Measurements from ENCODE around the gene MLX. TPM values are rescaled to one million over a fixed set of nuclear protein-coding genes. Genes with fewer than 3 reads are reported as not detected.

MLX gene
- total RNA-seq, 1 experiment from 2014 or later: 42.4 TPM

- no peaks in the 10 kb centered on the region for H3K36me3 ChIP-seq (ENCODE audit: insufficient read depth, low read length)
- H4K20me1 ChIP-seq (ENCODE audit: insufficient read depth, low read depth, low read length): peaks cover 2% of the 10 kb centered on the region; the same call in 1 of the 2 replicates
- peak overlapping the region; percentile 86; the same call in 1 of the 2 replicates for H2AFZ ChIP-seq (ENCODE audit: low read length)
- no peak overlapping the region for H3K27ac ChIP-seq (ENCODE audit: low read length)
- peak overlapping the region; percentile 72 for H3K9ac ChIP-seq (ENCODE audit: low read length)
- no peaks in the 10 kb centered on the region for H3K27me3 ChIP-seq (ENCODE audit: low read length)
- peak overlapping the region; percentile 66 for H3K4me3 ChIP-seq (ENCODE audit: low read length)
- no peaks in the 10 kb centered on the region for H3K9me3 ChIP-seq (ENCODE audit: low read length)
- no peaks in the 10 kb centered on the region for H3K9me2 ChIP-seq (replicated peaks; ENCODE audit: insufficient read depth, low read length)
- peaks cover 2% of the 10 kb centered on the region for H3K79me2 ChIP-seq (ENCODE audit: low read length)
- peak; percentile 75 for DNase-seq
- H3K4me1 ChIP-seq (ENCODE audit: low read length): peaks cover 25% of the 10 kb centered on the region
- peak overlapping the region; percentile 87 for H3K4me2 ChIP-seq (ENCODE audit: low read depth, low read length, poor library complexity, severe bottlenecking)
These were observed 35.2 kb upstream of the MLX start for GRCh38 chr17:42531455-42532354.

DNA sequence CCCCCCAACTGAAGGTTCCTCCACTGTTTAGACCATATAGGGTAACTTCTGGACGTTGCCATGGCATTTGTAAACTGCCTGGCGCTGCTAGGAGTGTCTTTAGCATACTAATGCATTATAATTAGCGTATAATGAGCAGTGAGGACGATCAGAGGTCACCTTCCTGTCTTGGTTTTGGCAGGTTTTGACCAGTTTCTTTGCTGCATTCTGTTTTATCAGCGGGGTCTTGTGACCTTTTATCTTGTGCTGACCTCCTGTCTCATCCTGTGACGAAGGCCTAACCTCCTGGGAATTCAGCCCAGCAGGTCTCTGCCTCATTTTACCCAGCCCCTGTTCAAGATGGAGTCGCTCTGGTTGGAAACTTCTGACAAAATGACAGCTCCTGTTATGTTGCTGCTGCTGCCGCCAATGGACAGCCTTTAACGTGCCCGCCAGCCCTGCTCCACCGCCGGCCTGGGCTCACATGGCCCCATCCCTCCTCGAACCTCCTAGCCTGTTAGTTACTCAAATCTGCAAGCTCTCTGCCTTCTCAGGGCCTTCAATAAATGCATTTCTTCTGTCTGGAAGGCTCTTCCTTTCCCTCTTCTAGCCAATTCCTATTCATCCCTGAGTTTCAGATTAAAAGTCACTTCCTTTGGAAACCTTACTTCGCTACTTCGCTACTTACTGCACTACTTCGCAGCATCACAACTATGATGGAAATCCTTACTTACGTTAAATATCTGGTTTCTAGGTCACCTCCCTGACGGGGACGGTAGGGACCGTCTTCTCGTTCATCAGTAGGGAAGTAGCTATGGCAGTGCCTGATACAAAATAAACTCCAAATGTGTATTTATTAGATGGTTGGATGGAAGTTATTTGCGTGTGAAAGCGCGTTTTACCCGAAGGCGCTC lies 31.5 kb upstream of the MLX start:
- H3K79me2 ChIP-seq (ENCODE audit: low read length): peaks cover 18% of the 10 kb centered on the region
- peak overlapping the region; percentile 98 for H3K4me3 ChIP-seq (ENCODE audit: low read length)
- H3K9ac ChIP-seq (ENCODE audit: low read length): peak overlapping the region; percentile 90
- peaks cover 26% of the 10 kb centered on the region for H3K4me1 ChIP-seq (ENCODE audit: low read length)
- no peaks in the 10 kb centered on the region for H3K9me3 ChIP-seq (ENCODE audit: low read length)
- H4K20me1 ChIP-seq (ENCODE audit: insufficient read depth, low read depth, low read length): peaks cover 12% of the 10 kb centered on the region; the same call in 1 of the 2 replicates
- H3K9me2 ChIP-seq (replicated peaks; ENCODE audit: insufficient read depth, low read length): no peaks in the 10 kb centered on the region
- peak overlapping the region; percentile 67 for H3K27ac ChIP-seq (ENCODE audit: low read length)
- no peak for DNase-seq
- H3K27me3 ChIP-seq (ENCODE audit: low read length): no peaks in the 10 kb centered on the region
- peaks cover 13% of the 10 kb centered on the region for H3K36me3 ChIP-seq (ENCODE audit: insufficient read depth, low read length)
- peak overlapping the region; percentile 60; the same call in 1 of the 2 replicates for H2AFZ ChIP-seq (ENCODE audit: low read length)
- H3K4me2 ChIP-seq (ENCODE audit: low read depth, low read length, poor library complexity, severe bottlenecking): peak overlapping the region; percentile 93

DNA sequence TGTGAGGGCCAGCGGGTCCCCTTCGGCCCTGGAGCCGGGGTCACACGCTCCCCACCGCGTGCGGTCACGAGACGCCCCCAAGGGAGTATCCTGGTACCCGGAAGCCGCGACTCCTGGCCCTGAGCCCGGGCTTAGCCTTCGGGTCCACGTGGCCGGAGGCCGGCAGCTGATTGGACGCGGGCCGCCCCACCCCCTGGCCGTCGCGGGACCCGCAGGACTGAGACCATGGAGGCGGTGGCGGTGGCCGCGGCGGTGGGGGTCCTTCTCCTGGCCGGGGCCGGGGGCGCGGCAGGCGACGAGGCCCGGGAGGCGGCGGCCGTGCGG lies 30.9 kb upstream of the MLX start, which contains the start of gene NAGLU:
Gene NAGLU (plus strand): TSS at position 194 of the 324 bp plus-strand sequence. CDS start 32 bp downstream, at position 226.
- DNase-seq: peak; percentile 98
- Histone ChIP-seq H3K27ac (ENCODE audit: low read length) (peak within 1 kb of the TSS; percentile 72), H3K9ac (ENCODE audit: low read length) (peak within 1 kb of the TSS; percentile 90), H3K4me2 (ENCODE audit: low read depth, low read length, poor library complexity, severe bottlenecking) (peak within 1 kb of the TSS; percentile 93), H3K4me3 (ENCODE audit: low read length) (peak within 1 kb of the TSS; percentile 98), H3K79me2 (ENCODE audit: low read length) (peaks cover 18% of the 10 kb centered on the region), H3K36me3 (ENCODE audit: insufficient read depth, low read length) (peaks cover 13% of the 10 kb centered on the region), H3K9me2 (replicated peaks; ENCODE audit: insufficient read depth, low read length) (no peaks in the 10 kb centered on the region), H4K20me1 (ENCODE audit: insufficient read depth, low read depth, low read length) (peaks cover 12% of the 10 kb centered on the region; the same call in 1 of the 2 replicates), H3K4me1 (ENCODE audit: low read length) (peaks cover 24% of the 10 kb centered on the region), H3K9me3 (ENCODE audit: low read length) (no peaks in the 10 kb centered on the region), H2AFZ (ENCODE audit: low read length) (peak within 1 kb of the TSS; percentile 60; the same call in 1 of the 2 replicates), H3K27me3 (ENCODE audit: low read length) (no peaks in the 10 kb centered on the region)

GRCh38 chr17:42536372-42537155 lies 30.3 kb upstream of the MLX start:
- Histone ChIP-seq H3K27me3 (ENCODE audit: low read length) (no peaks in the 10 kb centered on the region), H2AFZ (ENCODE audit: low read length) (no peak overlapping the region), H4K20me1 (ENCODE audit: insufficient read depth, low read depth, low read length) (peaks cover 12% of the 10 kb centered on the region; the same call in 1 of the 2 replicates), H3K36me3 (ENCODE audit: insufficient read depth, low read length) (peaks cover 14% of the 10 kb centered on the region), H3K4me2 (ENCODE audit: low read depth, low read length, poor library complexity, severe bottlenecking) (peak overlapping the region; percentile 93), H3K79me2 (ENCODE audit: low read length) (peaks cover 18% of the 10 kb centered on the region), H3K4me1 (ENCODE audit: low read length) (peaks cover 24% of the 10 kb centered on the region), H3K9me2 (replicated peaks; ENCODE audit: insufficient read depth, low read length) (no peaks in the 10 kb centered on the region), H3K9ac (ENCODE audit: low read length) (peak overlapping the region; percentile 90), H3K27ac (ENCODE audit: low read length) (peak overlapping the region; percentile 72), H3K9me3 (ENCODE audit: low read length) (no peaks in the 10 kb centered on the region), H3K4me3 (ENCODE audit: low read length) (peak overlapping the region; percentile 98)
- DNase-seq: peak; percentile 92

- H3K4me3 ChIP-seq (ENCODE audit: low read length): peak overlapping the region; percentile 98
- peak overlapping the region; percentile 93 for H3K4me2 ChIP-seq (ENCODE audit: low read depth, low read length, poor library complexity, severe bottlenecking)
- H3K27me3 ChIP-seq (ENCODE audit: low read length): no peaks in the 10 kb centered on the region
- peaks cover 18% of the 10 kb centered on the region for H3K79me2 ChIP-seq (ENCODE audit: low read length)
- no peak overlapping the region for H2AFZ ChIP-seq (ENCODE audit: low read length)
- no peak for DNase-seq
- H3K9me3 ChIP-seq (ENCODE audit: low read length): no peaks in the 10 kb centered on the region
- peaks cover 16% of the 10 kb centered on the region for H3K36me3 ChIP-seq (ENCODE audit: insufficient read depth, low read length)
- peak overlapping the region; percentile 90 for H3K9ac ChIP-seq (ENCODE audit: low read length)
- H3K9me2 ChIP-seq (replicated peaks; ENCODE audit: insufficient read depth, low read length): no peaks in the 10 kb centered on the region
- H4K20me1 ChIP-seq (ENCODE audit: insufficient read depth, low read depth, low read length): peaks cover 12% of the 10 kb centered on the region; the same call in 1 of the 2 replicates
- peak overlapping the region; percentile 72 for H3K27ac ChIP-seq (ENCODE audit: low read length)
- H3K4me1 ChIP-seq (ENCODE audit: low read length): peaks cover 21% of the 10 kb centered on the region
These were observed 29.6 kb upstream of the MLX start for GRCh38 chr17:42537156-42537805.

DNA sequence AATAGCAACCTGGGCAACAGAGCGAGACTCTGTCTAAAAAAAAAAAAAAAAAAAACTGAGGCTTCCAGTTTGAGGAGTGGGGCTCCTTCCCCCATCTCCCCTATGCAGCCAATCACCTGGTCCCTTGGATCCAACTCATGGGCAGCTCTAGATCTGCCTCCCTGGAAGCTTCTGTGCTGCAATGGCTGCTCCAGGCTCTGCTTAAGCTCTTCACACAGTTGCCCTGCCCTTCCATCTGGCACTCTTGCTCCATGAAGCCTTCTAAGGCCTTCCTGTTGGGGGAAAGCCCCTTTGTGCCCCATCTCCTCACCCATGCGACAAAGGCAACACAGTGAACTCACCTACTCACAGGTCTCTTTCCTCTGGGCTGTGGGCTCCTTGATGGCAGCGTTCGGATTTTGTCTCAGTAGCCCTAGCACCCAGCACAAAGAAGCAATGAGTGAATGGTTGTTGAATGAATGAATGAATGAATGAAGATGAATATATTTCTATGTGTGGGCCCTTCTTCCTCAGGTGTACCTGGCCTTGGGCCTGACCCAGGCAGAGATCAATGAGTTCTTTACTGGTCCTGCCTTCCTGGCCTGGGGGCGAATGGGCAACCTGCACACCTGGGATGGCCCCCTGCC lies 29.0 kb upstream of the MLX start:
- no peak for DNase-seq
- Histone ChIP-seq H3K36me3 (ENCODE audit: insufficient read depth, low read length) (peaks cover 16% of the 10 kb centered on the region), H4K20me1 (ENCODE audit: insufficient read depth, low read depth, low read length) (peaks cover 12% of the 10 kb centered on the region; the same call in 1 of the 2 replicates), H3K79me2 (ENCODE audit: low read length) (peaks cover 18% of the 10 kb centered on the region), H3K4me2 (ENCODE audit: low read depth, low read length, poor library complexity, severe bottlenecking) (no peak overlapping the region), H3K9ac (ENCODE audit: low read length) (no peak overlapping the region), H3K9me2 (replicated peaks; ENCODE audit: insufficient read depth, low read length) (no peaks in the 10 kb centered on the region), H3K4me3 (ENCODE audit: low read length) (no peak overlapping the region), H2AFZ (ENCODE audit: low read length) (no peak overlapping the region), H3K27ac (ENCODE audit: low read length) (no peak overlapping the region), H3K27me3 (ENCODE audit: low read length) (no peaks in the 10 kb centered on the region), H3K4me1 (ENCODE audit: low read length) (peaks cover 21% of the 10 kb centered on the region), H3K9me3 (ENCODE audit: low read length) (no peaks in the 10 kb centered on the region)

DNA sequence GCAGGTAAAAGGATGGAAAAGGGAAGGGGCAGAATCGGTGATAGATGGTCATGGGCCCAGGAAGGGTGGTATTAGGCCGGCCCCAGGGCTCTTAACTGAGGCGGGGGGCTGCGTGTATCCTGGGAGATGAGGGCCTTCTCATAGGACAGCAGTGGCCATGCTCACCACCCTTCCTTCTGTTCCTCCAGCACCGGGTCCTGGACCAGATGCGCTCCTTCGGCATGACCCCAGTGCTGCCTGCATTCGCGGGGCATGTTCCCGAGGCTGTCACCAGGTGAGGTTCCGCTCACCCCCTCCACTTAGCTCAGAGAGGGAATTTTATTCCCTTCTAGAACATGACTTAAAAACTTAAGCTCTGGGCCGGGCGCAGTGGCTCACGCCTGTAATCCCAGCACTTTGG lies 28.4 kb upstream of the MLX start:
- DNase-seq: no peak
- Histone ChIP-seq H3K36me3 (ENCODE audit: insufficient read depth, low read length) (peaks cover 16% of the 10 kb centered on the region), H3K9me2 (replicated peaks; ENCODE audit: insufficient read depth, low read length) (no peaks in the 10 kb centered on the region), H3K9ac (ENCODE audit: low read length) (no peak overlapping the region), H3K27ac (ENCODE audit: low read length) (no peak overlapping the region), H3K79me2 (ENCODE audit: low read length) (peaks cover 18% of the 10 kb centered on the region), H2AFZ (ENCODE audit: low read length) (no peak overlapping the region), H4K20me1 (ENCODE audit: insufficient read depth, low read depth, low read length) (peaks cover 12% of the 10 kb centered on the region; the same call in 1 of the 2 replicates), H3K9me3 (ENCODE audit: low read length) (no peaks in the 10 kb centered on the region), H3K27me3 (ENCODE audit: low read length) (no peaks in the 10 kb centered on the region), H3K4me2 (ENCODE audit: low read depth, low read length, poor library complexity, severe bottlenecking) (no peak overlapping the region), H3K4me1 (ENCODE audit: low read length) (peaks cover 21% of the 10 kb centered on the region), H3K4me3 (ENCODE audit: low read length) (no peak overlapping the region)

Measured in Karpas-422 (cell line).